Limb (tissue), 2 donors: ENCODE results near the gene F8A1.
"Not testable (repeated sequence)": the region's sequence is repeated elsewhere in the genome, so short reads cannot be mapped to it uniquely, and the experiment has no call there.

Experiments used
- DNase-seq, 2 donors: peaks; one replicate each; pipeline ENCODE4 v3.0.0-alpha.2; 2016; ENCODE audit errors: extremely low spot score in 2 of 2

F8A1 gene

DNA sequence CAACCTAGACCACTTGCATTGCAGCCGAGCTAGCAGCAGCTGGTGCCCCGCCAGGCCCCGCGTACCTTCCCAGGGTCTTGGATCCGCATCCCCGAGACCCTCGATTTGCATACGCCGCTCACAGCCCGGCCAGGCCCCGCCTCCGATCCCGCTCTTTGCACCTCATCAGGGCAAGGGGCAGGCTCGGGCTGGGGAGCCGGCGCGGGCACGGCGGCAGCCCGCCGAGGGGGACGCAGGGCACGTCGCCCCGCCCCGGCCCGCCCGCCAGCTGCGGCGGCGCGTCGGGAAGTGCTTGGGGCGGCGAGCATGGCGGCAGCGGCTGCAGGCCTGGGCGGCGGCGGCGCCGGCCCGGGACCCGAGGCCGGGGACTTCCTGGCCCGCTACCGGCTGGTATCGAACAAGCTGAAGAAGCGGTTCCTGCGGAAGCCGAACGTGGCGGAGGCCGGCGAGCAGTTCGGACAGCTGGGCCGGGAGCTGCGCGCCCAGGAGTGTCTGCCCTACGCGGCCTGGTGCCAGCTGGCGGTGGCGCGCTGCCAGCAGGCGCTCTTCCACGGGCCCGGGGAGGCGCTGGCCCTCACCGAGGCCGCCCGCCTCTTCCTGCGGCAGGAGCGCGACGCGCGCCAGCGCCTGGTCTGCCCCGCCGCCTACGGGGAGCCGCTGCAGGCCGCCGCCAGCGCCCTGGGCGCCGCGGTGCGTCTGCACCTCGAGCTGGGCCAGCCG is at the start of gene F8A1:
Gene F8A1, plus strand, starts transcription at position 287 of the 720 bp plus-strand sequence. Its CDS starts 20 bp downstream, at position 307.
- not testable (repeated sequence) for DNase-seq

DNA sequence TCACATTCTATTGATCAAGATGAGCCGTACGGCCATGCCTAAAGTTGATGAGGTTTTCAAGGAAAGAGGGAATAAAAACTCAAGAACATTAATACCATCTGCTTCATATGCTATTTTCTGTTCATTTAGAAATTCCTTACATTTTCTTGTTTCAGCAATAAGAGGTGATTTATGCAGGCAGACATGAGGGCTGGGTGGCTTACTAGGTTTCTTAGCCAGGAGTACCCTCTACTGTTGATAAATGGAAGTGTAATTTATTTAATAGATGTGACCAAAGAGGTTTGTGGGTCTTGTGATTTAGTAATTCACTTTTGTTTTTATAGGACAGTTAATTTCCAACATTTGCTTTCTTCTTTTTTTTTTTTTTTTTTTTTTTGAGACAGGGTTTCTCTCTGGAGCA is 45.3 kb upstream of the F8A1 start:
- peak in 1 of 2 donors; percentile 8 for DNase-seq

DNA sequence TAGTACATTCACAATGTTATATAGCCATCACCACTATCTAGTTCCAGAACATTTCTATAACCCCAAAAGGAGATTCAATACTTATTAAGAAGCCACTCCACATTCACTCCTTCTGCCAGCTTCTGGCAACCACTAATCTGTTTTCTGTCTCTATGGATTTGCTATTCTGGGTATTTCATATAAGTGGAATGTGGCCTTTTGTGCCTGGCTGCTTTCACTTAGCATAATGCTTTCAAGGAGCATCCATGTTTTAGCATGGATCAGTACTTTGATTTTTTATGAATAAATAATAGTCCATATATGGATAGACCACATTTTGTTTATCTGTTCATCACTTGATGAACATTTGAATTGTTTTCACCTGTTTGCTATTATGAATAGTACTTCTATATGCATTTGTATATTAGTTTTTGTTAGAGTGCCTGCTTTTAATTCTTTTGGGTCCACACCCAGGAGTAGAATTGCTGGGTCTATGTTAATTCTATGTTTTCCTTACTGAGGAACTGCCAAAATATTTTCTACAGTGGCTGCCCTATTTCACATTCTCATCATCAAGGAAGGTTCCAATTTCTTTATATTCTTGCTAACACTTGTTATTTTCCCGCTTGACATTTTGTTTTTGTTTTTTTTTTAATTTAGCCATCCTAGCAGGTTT is 35.1 kb upstream of the F8A1 start:
- no peak for DNase-seq

DNA sequence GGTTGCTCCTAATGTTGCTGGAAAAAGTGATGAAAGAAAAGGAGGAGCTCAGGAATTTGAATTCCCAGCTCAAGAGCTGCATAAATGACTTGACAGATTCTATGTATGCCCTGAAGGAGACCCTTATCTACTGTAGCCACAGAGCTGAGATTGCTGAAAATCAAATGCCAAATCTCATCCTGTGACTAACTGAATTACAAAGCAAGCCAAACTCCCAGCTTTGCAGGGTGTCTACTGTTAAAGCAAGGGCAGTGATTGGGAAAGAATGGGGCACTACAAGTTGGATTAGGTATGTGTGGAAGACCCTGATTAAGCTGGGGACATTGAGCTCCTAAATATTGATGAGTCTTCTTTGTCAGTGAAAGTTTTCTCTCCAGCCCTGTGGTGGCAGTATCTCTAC is 30.9 kb upstream of the F8A1 start:
- no peak for DNase-seq

DNA sequence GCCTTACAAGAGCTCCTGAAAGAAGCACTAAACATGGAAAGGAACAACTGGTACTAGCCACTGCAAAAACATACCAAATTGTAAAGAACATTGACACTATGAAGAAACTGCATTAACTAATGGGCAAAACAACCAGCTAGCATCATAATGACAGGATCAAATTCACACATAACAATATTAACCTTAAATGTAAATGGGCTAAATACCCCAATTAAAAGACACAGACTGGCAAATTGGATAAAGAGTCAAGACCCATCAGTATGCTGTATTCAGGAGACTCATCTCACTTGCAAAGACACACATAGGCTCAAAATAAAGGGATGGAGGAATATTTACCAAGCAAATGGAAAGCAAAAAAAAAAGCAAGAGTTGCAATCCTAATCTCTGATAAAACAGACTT is 17.6 kb upstream of the F8A1 start:
- not testable (repeated sequence) for DNase-seq

DNA sequence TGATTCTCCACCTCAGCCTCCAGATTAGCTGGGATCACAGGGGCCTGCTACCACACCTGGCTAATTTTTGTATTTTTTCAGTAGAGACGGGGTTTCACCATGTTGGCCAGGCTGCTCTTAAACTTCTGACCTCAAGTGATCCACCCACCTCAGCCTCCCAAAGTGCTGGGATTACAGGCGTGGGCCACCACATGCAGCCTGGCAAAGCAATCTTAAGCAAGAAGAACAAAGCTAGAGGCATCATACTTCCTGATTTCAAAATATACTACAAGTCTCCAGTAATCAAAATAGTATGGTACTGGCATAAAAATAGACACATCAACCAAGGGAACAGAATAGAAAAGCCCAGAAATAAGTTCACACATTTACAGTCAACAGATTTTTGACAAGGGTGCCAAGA is 12.8 kb upstream of the F8A1 start:
- DNase-seq: no peak

DNA sequence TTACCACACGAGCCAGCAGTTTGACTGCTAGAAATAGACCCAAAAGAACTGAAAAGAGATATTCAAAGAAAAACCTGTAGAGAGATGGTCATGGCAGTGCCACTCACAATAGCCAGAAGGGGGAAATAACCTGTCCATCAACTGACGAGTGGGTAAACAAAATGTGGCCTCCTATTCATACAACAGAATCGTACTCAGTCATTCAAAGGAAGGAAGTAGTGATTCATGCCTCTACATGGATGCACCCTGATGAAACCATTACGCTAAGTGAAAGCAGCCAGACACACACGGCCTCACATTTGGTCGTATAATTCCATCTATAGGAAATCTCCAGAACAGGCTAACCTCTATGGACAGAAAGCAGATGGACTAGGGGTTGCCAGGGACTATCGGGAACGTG is 2.1 kb upstream of the F8A1 start:
- not testable (repeated sequence) for DNase-seq

DNA sequence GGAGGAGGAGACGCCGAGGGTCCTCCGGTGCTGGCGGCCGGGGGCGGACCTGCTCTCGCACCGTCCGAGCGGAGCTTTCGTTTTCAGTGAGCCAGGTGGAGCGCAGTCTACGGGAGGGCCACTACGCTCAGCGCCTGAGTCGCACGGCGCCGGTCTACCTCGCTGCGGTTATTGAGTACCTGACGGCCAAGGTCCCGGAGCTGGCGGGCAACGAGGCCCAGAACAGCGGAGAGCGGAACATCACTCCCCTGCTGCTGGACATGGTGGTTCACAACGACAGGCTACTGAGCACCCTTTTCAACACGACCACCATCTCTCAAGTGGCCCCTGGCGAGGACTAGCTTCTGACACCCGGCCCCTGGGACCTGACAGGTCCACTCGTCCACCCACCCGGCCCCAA is 1.1 kb upstream of the F8A1 start:
- DNase-seq: not testable (repeated sequence)

DNA sequence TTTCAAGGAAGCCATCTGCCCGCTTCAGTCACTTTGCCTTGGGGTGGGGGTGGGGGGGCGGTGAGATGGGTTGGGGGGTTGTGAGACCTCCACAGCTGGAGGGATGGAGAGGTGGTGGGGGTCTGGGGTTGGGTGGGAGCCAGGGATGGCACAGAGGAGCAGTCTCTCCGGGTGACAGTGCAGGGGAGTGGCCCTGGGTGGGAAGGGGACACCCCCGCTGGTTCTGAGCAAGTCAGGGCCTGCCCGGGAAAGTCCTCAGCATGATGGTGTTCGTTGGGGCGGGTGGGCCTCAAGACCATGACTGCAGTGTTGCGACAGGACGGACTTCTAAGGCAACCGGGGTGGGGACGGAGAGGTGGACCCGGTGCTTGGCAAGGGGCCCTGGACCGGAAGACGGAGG is 606 bp upstream of the F8A1 start:
- not testable (repeated sequence) for DNase-seq

DNA sequence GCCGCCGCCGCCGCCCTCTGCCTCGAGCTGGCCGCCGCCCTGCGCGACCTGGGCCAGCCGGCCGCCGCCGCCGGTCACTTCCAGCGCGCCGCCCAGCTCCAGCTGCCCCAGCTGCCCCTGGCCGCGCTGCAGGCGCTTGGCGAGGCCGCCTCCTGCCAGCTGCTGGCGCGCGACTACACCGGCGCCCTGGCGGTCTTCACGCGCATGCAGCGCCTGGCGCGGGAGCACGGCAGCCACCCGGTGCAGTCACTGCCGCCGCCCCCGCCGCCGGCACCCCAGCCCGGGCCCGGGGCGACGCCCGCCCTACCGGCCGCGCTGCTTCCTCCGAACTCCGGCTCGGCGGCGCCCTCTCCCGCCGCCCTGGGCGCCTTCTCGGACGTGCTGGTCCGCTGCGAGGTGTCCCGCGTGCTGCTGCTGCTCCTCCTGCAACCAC is 650 bp downstream of the F8A1 start:
- not testable (repeated sequence) for DNase-seq

DNA sequence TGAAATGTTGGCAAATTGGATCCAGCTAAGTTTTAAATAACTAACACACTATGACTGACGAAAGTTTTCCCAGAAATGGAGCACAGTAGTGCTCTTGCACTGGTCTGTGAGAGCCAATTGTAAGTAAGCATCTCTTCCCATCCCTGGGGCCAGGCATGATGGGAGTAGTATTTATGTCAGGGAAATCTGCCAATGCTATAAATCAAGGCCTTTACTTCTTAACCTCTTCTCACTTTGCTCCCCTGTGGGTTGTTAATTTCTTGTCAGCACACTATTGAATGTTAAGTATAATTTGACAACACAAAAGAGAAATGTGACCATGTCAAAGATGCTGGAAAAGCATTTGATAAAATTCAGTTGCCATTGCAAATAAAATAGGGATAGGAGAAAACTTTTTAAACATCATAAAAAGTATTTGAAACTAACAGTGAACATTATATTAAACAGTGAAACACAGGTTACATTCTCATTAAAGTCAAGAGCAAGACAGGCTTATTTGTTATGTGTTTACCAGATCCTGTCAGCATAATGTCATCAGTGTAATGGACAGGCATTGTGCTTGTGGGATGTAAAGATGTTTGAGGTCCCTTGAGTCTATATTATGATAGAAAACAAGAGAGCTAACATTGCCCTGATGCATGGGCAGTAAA is 5.0 kb downstream of the F8A1 start:
- no peak for DNase-seq

DNA sequence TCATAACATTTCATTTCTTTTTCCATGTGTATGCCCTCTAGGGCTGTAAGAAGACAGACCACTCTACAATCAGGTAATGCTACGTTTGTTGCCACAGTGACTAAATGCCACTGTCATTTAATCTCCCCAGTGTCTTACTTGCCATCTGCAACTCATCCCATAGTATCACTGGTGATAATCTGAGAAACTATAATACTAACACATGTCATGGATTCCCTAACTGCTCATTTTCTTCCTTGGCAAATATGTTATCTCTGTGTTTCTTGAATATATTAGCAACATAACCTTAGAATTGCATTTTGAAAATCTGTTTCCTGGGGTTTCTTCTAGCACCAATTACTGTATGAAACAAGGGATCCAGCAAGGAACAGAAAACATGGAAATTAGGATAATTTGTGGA is 6.1 kb downstream of the F8A1 start:
- no peak for DNase-seq

DNA sequence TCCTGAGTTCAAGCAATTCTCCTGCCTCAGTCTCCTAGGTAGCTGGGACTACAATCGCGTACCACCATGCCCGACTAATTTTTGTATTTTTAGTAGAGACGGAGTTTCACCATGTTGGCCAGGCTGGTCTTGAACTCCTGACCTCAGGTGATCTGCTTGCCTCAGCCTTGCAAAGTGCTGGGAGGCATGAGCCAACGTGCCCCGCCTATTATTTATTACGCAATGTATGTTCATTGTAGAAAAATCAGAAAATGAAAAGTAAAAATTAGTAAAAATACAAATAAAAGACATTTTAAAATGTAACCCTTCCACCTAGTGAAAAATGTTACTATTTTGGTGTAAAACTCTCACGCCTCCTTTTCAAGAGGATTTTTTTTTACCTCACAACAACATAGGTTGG is 14.2 kb downstream of the F8A1 start:
- no peak for DNase-seq

DNA sequence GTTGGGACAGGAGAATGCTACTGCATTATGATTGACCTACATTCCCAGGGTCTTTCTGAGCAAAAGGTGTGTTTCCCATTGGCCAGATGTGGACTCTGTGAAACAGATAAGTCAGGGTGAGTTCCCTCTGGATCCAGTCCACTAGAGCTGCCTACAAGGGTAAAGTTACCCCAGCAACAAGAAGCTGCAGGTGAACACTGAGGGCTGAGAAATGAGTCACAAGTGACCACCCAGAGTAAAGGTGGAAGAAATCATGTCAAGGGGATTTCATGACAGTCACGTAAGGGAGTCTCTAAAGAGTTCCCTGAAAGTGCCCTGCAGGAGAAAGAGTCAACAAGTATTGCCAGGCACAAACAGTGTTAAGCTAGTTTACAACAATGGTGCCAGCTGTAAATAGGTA is 16.3 kb downstream of the F8A1 start:
- DNase-seq: no peak

DNA sequence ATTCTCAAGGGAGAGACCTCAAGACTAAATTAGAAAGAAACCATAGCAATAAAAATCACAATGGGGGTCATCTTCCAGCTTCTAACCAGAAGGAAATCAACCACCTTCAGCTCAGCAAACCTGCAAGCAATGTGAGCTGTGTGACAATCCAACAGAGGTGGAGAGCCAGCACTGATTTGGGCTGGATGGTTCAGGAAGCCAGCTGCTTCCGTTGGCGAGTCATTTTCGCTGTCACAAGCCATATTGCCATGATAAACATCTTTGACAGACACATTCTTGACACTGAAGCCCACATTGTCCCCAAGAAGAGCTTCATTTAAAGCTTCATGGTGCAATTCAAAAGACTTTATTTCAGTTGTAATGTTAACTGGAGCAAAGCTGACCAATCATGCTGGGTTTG is 22.7 kb downstream of the F8A1 start:
- DNase-seq: no peak

DNA sequence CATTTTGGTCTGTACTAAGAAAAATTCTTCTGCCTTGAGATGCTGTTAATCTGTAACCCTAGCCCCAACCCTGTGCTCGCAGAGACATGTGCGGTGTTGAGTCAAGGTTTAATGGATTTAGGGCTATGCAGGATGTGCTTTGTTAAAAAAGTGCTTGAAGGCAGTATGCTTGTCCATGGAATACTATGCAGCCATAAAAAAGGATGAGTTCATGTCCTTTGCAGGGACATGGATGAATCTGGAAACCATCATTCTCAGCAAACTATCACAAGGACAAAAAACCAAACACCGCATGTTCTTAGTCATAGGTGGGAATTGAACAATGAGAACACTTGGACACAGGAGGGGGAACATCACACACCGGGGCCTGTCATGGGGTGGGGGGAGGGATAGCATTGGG is 23.9 kb downstream of the F8A1 start:
- DNase-seq: not testable (repeated sequence)

DNA sequence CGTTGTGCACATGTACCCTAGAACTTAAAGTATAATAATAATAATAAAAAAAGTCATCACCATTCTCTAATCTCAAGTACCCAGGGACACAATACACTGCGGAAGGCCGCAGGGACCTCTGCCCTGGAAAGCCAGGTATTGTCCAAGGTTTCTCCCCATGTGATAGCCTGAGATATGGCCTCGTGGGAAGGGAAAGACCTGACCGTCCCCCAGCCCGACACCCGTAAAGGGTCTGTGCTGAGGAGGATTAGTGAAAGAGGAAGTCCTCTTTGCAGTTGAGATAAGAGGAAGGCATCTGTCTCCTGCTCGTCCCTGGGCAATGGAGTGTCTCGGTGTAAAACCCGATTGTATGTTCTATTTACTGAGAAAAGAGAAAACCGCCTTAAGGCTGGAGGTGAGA is 24.4 kb downstream of the F8A1 start:
- DNase-seq: not testable (repeated sequence)

DNA sequence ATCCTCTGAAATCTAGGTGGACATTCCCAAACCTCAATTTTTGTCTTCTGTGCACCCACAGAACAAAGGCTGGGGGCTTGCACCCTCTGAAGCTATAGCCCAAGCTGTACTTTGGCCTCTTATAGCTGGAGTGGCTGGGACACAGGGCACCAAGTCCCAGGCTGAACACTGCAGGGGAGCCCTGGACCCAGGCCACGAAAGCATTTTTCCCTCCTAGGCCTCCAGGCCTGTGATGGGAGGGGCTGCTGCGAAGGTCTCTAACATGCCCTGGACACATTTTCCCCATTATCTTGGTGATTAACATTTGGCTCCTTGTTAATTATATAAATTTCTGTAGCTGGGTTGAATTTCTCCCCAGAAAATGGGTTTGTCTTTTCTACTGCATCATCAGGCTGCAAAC is 27.9 kb downstream of the F8A1 start:
- DNase-seq: no peak

DNA sequence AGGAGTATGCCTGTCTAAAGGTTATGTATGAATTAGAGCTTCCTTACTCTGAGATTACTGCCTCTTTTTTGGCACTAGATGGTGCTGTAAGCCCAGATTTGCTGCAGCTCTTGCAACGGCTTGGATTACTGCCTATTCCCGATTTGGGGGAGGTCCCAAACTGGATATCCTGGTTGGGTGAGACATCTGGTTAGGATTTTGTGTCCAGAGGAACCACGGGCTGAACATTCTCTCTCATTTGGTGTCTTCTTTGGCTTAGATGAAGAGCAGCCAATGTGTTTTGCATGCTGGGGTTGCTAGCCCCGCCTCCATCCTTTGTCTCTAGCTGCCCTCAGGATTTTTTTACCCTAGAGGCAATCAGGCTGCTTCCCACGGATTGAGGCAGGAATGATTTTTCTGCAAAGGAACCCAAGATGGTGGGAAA is 31.9 kb downstream of the F8A1 start:
- peak; percentile 58 to 66 for DNase-seq

DNA sequence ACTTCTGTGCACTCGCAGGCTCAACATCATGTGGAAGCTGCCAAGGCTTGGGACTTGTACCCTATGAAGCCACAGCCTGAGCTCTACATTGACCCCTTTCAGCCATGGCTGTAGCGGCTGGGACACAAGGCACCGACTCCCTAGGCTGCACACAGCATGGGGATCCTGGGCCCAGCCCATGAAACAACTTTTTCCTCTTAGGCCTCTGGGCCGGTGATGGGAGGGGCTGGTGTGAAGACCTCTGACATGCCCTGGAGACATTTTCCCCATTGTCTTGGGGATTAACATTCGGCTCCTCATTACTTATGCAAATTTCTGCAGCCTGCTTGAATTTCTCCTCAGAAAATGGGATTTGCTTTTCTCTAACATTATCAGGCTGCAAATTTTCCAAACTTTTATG is 38.6 kb downstream of the F8A1 start:
- DNase-seq: not testable (repeated sequence)
